Measurements from ENCODE around the gene VRK2.

DNA sequence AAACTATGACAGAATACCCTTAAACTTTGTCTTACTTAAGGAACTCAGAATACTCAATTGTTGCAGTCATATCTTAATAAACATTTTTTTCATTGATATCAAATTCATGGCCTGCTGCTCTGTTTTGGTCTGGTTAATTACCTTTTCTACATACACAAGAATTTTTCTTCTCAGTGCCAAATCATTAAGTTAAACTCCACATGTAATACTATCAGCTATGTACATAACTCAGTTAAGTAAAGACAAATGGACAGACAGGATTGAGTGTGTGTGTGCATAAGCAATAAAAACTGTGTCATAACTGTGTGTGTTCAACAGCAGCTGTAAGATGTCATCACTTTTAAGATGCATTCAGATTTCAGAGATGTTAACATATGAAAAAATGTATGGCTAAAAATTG, 34.4 kb downstream of the VRK2 start:
- TF ChIP-seq, protein P1, sequence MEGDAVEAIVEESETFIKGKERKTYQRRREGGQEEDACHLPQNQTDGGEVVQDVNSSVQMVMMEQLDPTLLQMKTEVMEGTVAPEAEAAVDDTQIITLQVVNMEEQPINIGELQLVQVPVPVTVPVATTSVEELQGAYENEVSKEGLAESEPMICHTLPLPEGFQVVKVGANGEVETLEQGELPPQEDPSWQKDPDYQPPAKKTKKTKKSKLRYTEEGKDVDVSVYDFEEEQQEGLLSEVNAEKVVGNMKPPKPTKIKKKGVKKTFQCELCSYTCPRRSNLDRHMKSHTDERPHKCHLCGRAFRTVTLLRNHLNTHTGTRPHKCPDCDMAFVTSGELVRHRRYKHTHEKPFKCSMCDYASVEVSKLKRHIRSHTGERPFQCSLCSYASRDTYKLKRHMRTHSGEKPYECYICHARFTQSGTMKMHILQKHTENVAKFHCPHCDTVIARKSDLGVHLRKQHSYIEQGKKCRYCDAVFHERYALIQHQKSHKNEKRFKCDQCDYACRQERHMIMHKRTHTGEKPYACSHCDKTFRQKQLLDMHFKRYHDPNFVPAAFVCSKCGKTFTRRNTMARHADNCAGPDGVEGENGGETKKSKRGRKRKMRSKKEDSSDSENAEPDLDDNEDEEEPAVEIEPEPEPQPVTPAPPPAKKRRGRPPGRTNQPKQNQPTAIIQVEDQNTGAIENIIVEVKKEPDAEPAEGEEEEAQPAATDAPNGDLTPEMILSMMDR (IDR thresholded peaks at IDR 0.05 in 2 of 3, conservative IDR thresholded peaks at IDR 0.05 in 1 of 3; ENCODE audit: borderline replicate concordance in 1 of 3, insufficient read depth in 1 of 3, low read depth in 2 of 3, low read length in 2 of 3): no peak
- TF ChIP-seq EZH2phosphoT487 (IDR thresholded peaks at IDR 0.05; ENCODE audit: borderline replicate concordance) (no peak), POLR2AphosphoS5 (IDR thresholded peaks at IDR 0.05; ENCODE audit: low read depth, low read length) (no peak), POLR2A (IDR thresholded peaks at IDR 0.05; ENCODE audit: borderline replicate concordance, extremely low read depth, insufficient read depth, insufficient read length) (no peak), JUND (IDR thresholded peaks at IDR 0.05) (no peak)
- TF ChIP-seq, protein P2, sequence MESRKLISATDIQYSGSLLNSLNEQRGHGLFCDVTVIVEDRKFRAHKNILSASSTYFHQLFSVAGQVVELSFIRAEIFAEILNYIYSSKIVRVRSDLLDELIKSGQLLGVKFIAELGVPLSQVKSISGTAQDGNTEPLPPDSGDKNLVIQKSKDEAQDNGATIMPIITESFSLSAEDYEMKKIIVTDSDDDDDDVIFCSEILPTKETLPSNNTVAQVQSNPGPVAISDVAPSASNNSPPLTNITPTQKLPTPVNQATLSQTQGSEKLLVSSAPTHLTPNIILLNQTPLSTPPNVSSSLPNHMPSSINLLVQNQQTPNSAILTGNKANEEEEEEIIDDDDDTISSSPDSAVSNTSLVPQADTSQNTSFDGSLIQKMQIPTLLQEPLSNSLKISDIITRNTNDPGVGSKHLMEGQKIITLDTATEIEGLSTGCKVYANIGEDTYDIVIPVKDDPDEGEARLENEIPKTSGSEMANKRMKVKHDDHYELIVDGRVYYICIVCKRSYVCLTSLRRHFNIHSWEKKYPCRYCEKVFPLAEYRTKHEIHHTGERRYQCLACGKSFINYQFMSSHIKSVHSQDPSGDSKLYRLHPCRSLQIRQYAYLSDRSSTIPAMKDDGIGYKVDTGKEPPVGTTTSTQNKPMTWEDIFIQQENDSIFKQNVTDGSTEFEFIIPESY (IDR thresholded peaks at IDR 0.05; ENCODE audit: extremely low read depth, insufficient replicate concordance, low read length): no peak
